Measurements from ENCODE around the gene QSOX1. TPM values are rescaled to one million over a fixed set of nuclear protein-coding genes. Genes with fewer than 3 reads are reported as not detected.
A peak's percentile ranks its signal among the peaks of the same experiment; 100 is the strongest.

QSOX1 gene
- total and polyA plus RNA-seq, 9 of the 15 experiments (the other 6 are each of a cell fraction or from before 2014, with no cell fraction given) = 4.0 to 53.1 (median 15.0) TPM

- no peak for TF ChIP-seq AFF1 (IDR thresholded peaks at IDR 0.05; ENCODE audit: low read depth in 1 of 2, partially characterized antibody in 2 of 2)
- TF ChIP-seq GABPB1 (CRISPR knock-in tag; IDR thresholded peaks at IDR 0.05) = 0 out of 2 replicates have a peak, but pooled peaks have one; percentile 20
- no peak for TF ChIP-seq ZNF589 (CRISPR knock-in tag; IDR thresholded peaks at IDR 0.05; ENCODE audit: low read depth)
- no peak for TF ChIP-seq MYBL2 (IDR thresholded peaks at IDR 0.05; ENCODE audit: low read depth)
- no peak for TF ChIP-seq MYBL2 (CRISPR knock-in tag; IDR thresholded peaks at IDR 0.05; ENCODE audit: borderline replicate concordance)
- no peak for TF ChIP-seq CHD1 (IDR thresholded peaks at IDR 0.05; ENCODE audit: low read length)
- TF ChIP-seq ZNF224 (CRISPR knock-in tag; IDR thresholded peaks at IDR 0.05) = no peak
- TF ChIP-seq CTBP1 (IDR thresholded peaks at IDR 0.05; ENCODE audit: borderline replicate concordance) = peak; percentile 60
- no peak for TF ChIP-seq ETV6 (IDR thresholded peaks at IDR 0.05; ENCODE audit: borderline replicate concordance in 1 of 2, low read depth in 2 of 2, low read length in 1 of 2)
- TF ChIP-seq ETV6 (CRISPR knock-in tag; IDR thresholded peaks at IDR 0.05; ENCODE audit: borderline replicate concordance) = no peak
- TF ChIP-seq POU5F1 (IDR thresholded peaks at IDR 0.05; ENCODE audit: borderline replicate concordance, low read depth, low read length, partially characterized antibody) = no peak
- peak; percentile 40 for TF ChIP-seq TBP (optimal IDR thresholded peaks at IDR 0.05; ENCODE audit: low read depth, low read length)
- TF ChIP-seq, protein P1, sequence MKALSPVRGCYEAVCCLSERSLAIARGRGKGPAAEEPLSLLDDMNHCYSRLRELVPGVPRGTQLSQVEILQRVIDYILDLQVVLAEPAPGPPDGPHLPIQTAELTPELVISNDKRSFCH (CRISPR knock-in tag; IDR thresholded peaks at IDR 0.05) = no peak
- TF ChIP-seq, protein P1 (tag; IDR thresholded peaks at IDR 0.05) = 0 out of 2 replicates have a peak, but pooled peaks have one; percentile 1
- peak in 1 of 2 experiments; percentile 52; a peak in 1 of 4 replicates for TF ChIP-seq KDM1A (IDR thresholded peaks at IDR 0.05)
- TF ChIP-seq HDAC6 (IDR thresholded peaks at IDR 0.05; ENCODE audit: low read depth, low read length) = peak; percentile 55; the same call in 1 of the 2 replicates
- no peak for TF ChIP-seq EHMT2 (IDR thresholded peaks at IDR 0.05)
- TF ChIP-seq SAP30 (IDR thresholded peaks at IDR 0.05; ENCODE audit: borderline replicate concordance, insufficient read depth, low read depth, low read length, poor library complexity, severe bottlenecking) = no peak
- TF ChIP-seq CEBPZ (IDR thresholded peaks at IDR 0.05; ENCODE audit: borderline replicate concordance, low read depth, low read length) = no peak
These were observed 75.1 kb downstream of the QSOX1 start, which contains the start of gene LHX4 (continued) for GRCh38 chr1:180229483-180230415.

Measured in K562 (cell line).